22Rv1 (cell line): Measurements from ENCODE around the gene THRB.

Source experiments
- H3K27ac ChIP-seq: fragments of 450-650 bp; 2 replicates; pipeline ENCODE4 v1.5.1; 2017
- ZFX ChIP-seq: fragments of 450-650 bp; IDR thresholded peaks from 2 replicates; pipeline ENCODE4 v1.6.1; 2017; ENCODE audit warnings: antibody characterized with exemption, borderline replicate concordance
- TF ChIP-seq, protein P1 (sequence below): fragments of 450-650 bp; IDR thresholded peaks from 2 replicates; pipeline ENCODE4 v1.5.1; 2017; ENCODE audit warnings: mild to moderate bottlenecking

THRB gene

DNA sequence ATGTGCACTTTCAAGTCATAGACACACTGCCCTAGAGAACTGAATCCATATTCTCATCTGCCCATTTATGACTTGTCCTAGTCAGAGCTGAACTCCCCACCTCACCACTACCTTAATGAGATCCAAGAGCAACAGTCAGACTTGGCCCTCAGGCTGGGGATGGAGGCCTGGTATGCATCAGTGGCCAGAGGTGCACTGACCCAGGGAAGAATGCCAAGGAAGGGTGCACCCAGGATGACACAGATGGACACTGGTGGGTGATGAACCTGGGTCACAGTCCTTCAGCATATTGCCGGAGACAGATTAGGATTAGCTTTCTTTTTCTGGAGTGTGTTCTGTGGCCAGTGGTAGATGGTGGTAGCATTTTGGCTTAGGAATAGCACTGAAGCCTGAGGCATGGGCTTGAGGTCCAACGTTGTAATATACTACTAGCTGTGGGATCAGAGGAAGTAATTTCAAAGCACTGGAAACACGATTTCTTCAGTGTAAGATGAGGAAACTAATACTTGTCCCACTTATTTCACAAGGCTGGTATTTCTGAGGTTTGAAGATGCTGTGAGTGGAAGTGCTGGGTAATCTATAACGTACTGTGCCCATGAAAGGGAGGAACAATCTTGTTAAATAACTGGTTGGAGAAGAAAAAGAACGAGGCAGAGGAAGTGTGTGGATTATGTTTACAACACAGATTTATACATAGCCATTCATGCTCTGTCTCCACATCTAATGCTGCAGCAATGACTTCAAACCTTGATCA is 265.0 kb downstream of the THRB start:
- no peak for TF ChIP-seq ZFX
- TF ChIP-seq, protein P1, sequence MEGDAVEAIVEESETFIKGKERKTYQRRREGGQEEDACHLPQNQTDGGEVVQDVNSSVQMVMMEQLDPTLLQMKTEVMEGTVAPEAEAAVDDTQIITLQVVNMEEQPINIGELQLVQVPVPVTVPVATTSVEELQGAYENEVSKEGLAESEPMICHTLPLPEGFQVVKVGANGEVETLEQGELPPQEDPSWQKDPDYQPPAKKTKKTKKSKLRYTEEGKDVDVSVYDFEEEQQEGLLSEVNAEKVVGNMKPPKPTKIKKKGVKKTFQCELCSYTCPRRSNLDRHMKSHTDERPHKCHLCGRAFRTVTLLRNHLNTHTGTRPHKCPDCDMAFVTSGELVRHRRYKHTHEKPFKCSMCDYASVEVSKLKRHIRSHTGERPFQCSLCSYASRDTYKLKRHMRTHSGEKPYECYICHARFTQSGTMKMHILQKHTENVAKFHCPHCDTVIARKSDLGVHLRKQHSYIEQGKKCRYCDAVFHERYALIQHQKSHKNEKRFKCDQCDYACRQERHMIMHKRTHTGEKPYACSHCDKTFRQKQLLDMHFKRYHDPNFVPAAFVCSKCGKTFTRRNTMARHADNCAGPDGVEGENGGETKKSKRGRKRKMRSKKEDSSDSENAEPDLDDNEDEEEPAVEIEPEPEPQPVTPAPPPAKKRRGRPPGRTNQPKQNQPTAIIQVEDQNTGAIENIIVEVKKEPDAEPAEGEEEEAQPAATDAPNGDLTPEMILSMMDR: no peak
- H3K27ac ChIP-seq: no peak overlapping the region

DNA sequence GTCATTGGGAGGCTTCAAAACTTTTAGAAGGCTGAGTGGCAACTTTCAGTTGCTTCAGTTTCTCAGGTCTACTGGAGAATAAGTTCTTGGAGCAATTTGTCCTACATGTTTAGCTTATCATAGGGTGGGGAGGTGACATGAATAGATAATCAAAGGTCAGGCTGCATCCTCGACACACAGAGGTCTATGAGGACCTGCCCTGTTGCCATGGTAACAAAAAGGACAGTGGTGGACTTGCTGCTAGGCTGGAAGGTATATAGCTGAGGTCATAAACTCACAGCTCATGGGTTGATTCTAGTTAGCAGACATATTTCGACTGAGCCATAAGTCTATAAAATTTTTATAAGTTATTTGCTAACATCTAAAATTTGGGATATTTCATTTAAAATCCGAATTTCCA is 267.0 kb downstream of the THRB start:
- TF ChIP-seq, protein P1: no peak
- TF ChIP-seq ZFX: no peak
- H3K27ac ChIP-seq: no peak overlapping the region

DNA sequence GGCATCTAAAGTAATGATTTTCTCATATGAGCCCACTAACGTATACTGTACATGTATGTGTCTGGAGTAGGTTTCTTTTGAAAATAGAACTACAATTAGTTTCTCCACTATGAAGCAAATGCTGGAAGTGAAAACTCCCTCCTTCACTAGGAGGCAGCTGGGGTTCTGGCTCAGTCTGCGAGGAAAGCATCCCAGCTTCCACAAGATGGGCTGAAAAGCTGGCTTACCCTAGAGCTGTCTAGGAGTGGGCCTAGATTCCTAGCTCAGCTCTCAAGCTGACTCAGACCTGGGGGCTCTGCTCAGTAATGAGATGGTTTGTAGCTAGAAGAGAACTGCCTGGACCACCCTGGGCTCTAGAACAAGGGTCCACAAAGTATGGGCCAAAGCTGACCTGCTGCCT is 268.3 kb downstream of the THRB start:
- no peak overlapping the region for H3K27ac ChIP-seq
- no peak for TF ChIP-seq ZFX
- TF ChIP-seq, protein P1: no peak

DNA sequence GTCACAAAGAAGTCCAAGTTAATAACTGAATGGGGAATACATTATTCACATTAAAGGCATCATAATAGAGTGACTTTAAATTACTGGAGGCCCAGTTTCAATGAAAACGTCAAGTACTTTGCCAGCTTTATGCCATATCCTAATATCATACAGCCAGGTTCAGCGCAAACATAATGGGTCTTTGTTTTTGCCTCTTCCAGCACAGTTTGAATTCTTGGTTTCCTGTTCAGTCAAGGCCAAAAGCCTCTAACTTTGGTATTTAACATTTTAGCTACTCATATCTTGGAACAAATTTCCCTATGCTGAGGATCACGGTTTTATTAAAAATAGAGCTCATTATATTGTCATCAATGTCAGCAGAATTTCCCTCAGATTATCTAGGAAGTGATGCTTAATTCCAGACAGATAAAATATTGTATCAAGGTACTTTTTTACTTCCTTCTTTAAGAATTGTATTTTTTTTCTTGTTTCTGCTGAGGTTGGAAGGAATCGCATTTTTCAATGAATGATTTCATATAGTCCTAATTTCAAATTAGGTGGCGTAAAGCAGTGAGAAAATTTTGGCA is 269.2 kb downstream of the THRB start:
- TF ChIP-seq ZFX: no peak
- TF ChIP-seq, protein P1: no peak
- no peak overlapping the region for H3K27ac ChIP-seq

DNA sequence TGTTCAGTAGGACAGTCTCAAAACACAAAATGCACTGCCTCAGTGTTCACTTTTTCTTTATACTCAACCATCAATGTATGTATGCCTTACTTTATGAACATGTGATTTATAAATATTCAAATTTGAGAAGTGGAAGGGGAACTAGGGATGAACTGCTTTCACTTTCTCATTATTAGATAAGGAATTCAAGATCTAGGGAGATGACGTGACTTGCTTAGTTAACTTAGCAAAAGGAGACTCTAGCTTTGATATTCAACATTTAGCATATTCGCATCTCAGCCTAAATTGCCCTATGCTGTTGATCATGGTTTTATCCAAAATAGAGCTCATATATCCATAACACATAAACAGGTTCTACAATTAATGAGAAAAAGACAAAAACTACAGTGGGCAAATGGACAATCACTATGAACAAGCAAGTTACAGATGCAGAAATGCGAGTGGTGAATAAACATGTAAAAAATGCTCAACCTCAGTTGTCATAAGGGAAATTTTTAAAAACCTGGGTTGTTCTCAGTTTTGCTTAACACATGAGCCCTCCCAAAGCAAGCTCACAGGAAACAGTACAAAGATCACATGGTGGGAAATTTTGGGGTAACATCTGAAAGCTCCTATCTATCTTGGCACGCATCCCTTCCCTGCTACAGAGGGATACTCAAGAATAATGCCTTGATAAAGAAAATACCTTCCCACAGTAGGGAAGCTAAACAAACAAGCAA is 269.8 kb downstream of the THRB start:
- TF ChIP-seq ZFX: no peak
- TF ChIP-seq, protein P1: no peak
- no peak overlapping the region for H3K27ac ChIP-seq

DNA sequence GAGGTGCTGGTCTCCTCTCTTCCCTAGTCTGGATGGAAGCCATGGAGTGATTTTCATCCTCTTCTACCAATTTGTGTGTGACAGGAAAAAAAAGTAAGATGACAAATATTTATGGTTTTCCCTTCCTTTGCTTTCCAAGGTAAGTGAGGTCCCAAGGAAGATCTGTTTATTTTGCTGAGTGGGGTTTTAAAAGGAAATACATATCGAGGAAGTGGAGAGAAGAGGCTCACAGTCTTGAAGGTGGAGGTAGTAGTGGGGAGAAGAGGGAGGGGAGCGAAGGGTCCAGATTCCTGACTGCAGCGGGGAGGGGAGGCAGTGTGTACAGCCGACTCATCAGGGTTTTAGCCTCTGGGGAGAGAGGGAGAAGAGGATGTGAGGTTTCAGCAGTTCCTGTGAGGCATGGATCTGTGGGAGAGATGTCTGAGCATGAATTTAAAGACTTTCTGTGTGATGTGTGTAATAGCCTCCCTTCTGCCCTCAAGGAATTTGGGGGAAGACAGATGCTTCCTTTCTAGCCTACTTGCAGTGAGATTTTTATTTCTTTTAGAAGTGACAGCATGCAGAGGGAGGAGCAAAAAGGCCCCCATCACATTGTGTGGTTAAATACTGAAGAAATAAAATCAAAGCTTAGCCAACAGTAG is 272.4 kb downstream of the THRB start:
- H3K27ac ChIP-seq: no peak overlapping the region
- TF ChIP-seq, protein P1: no peak
- TF ChIP-seq ZFX: no peak
